HL-60/S4 treated with retinoic acid at 250 ng/mL for 4 days and 3 days (cell line): Measurements from ENCODE around the gene MIAT.
"Not testable (repeated sequence)": the region's sequence is repeated elsewhere in the genome, so short reads cannot be mapped to it uniquely, and the experiment has no call there.

Experiments used
- in situ Hi-C: fragments of 300-500 bp; cut with MboI; formaldehyde crosslinking; loops from 2 replicates; pipeline ENCODE4 v1.7.0; 2022; ENCODE audit warnings: low sequenced_read_pairs

MIAT gene

GRCh38 chr22:26656891-26657851 lies at the start of gene MIAT:
Gene MIAT, plus strand, starts transcription at chr22:26657588.
- in situ Hi-C loops = no loop called here

GRCh38 chr22:26608129-26608528 lies 49.3 kb upstream of the MIAT start:
- in situ Hi-C loops = no loop called here

GRCh38 chr22:26609287-26609686 lies 48.1 kb upstream of the MIAT start:
- in situ Hi-C loops = no loop called here

- in situ Hi-C loops = no loop called here
Measured at GRCh38 chr22:26610072-26610958, 47.1 kb upstream of the MIAT start.

- in situ Hi-C loops = no loop called here
Measured at GRCh38 chr22:26610996-26611395, 46.4 kb upstream of the MIAT start.

- in situ Hi-C loops = no loop called here
Measured at GRCh38 chr22:26612652-26613051, 44.7 kb upstream of the MIAT start.

GRCh38 chr22:26613753-26614152 lies 43.6 kb upstream of the MIAT start:
- in situ Hi-C loops = not testable (repeated sequence)

- in situ Hi-C loops = no loop called here
Measured at GRCh38 chr22:26614322-26614721, 43.1 kb upstream of the MIAT start.

GRCh38 chr22:26615149-26615548 lies 42.2 kb upstream of the MIAT start:
- in situ Hi-C loops = no loop called here

GRCh38 chr22:26615830-26616435 lies 41.5 kb upstream of the MIAT start:
- in situ Hi-C loops = no loop called here

- in situ Hi-C loops = no loop called here
Measured at GRCh38 chr22:26616650-26617049, 40.7 kb upstream of the MIAT start.

GRCh38 chr22:26617271-26618199 lies 39.9 kb upstream of the MIAT start, which contains the start of gene CRYBB1:
Gene CRYBB1, minus strand, starts transcription at chr22:26618027. Its CDS starts 1,708 bp downstream, at chr22:26616319.
- in situ Hi-C loops = no loop called here

GRCh38 chr22:26618455-26618854 lies 38.9 kb upstream of the MIAT start:
- in situ Hi-C loops = no loop called here

- in situ Hi-C loops = no loop called here
Measured at GRCh38 chr22:26619510-26619909, 37.9 kb upstream of the MIAT start.

GRCh38 chr22:26620197-26620596 lies 37.2 kb upstream of the MIAT start:
- in situ Hi-C loops = no loop called here

- in situ Hi-C loops = no loop called here
Measured at GRCh38 chr22:26621663-26622062, 35.7 kb upstream of the MIAT start, which contains the start of gene CRYBA4. Gene CRYBA4, plus strand, starts transcription at chr22:26621963. Its CDS starts 634 bp downstream, at chr22:26622597.

GRCh38 chr22:26623984-26624383 lies 33.4 kb upstream of the MIAT start:
- in situ Hi-C loops = no loop called here

GRCh38 chr22:26624803-26625202 lies 32.6 kb upstream of the MIAT start:
- in situ Hi-C loops = no loop called here

GRCh38 chr22:26629988-26630761 lies 27.2 kb upstream of the MIAT start:
- in situ Hi-C loops = no loop called here
